Measurements from ENCODE around the gene ROBO4.

DNA sequence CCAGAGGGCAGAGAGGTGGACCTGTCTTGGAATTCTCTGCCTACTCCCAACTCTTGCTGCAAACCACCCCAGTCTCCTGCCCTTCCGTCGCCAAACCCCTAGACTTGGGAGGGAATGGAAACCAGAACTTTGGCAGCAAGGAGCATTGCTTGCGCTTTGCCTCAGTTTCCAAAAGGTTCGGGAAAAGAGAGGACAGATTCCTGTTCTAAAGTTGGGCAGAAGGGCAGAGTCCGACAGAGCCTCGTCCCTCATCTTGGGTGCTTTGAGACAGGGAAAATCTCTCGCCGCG is 32.8 kb downstream of the ROBO4 start:
- TF ChIP-seq ZNF274 (IDR thresholded peaks at IDR 0.05; ENCODE audit: low read depth, low read length) = no peak
- no peak for TF ChIP-seq SUZ12 (IDR thresholded peaks at IDR 0.05; ENCODE audit: extremely low read depth, insufficient read depth, insufficient read length)
